Sciatic nerve (tissue), 2 donors: Measurements from ENCODE around the gene UBR2. TPM values are rescaled to one million over a fixed set of nuclear protein-coding genes. Genes with fewer than 3 reads are reported as not detected.
"Not testable (repeated sequence)": the region's sequence is repeated elsewhere in the genome, so short reads cannot be mapped to it uniquely, and the experiment has no call there.

Source experiments
- ATAC-seq: fragments of 200-7000 bp; cut with Tn5 transposase; one replicate; pipeline ENCODE4 v1.9.1; 2020; ENCODE audit warnings: mild to moderate bottlenecking, moderate library complexity
- DNase-seq: peaks from one replicate; pipeline ENCODE4 v3.0.0-alpha.2; 2020; ENCODE audit warnings: low spot score
- intact Hi-C: fragments of 100-400 bp; cut with DNase I; formaldehyde crosslinking; loops from one replicate; pipeline ENCODE4 v1.14.2; 2022
- total RNA-seq: library from RNA; stranded (reverse); fragmentation: NEBNext Ultra II Directional; extraction: Animal tissue kit (Norgen Biotek cat#: 25700); gene quantifications from one replicate; pipeline ENCODE4 v1.2.1, GENCODE V29; 2021
- donor health status: DM: no; HTN: no; CAD: no.
- donor health status: DM: no; HTN: no; CAD: no.

The UBR2 gene
- total RNA-seq, 1 donor from 2014 or later: 40.9 TPM

- intact Hi-C loops, ATAC-seq, DNase-seq: not testable (repeated sequence)
These were observed 40.9 kb downstream of the UBR2 start for GRCh38 chr6:42604699-42605098.

GRCh38 chr6:42610416-42610815 lies 46.6 kb downstream of the UBR2 start:
- no peak for DNase-seq
- no peak for ATAC-seq
- intact Hi-C loops: no loop called here

GRCh38 chr6:42615518-42615917 lies 51.7 kb downstream of the UBR2 start:
- DNase-seq: no peak
- ATAC-seq: no peak
- intact Hi-C loops: no loop called here

DNA sequence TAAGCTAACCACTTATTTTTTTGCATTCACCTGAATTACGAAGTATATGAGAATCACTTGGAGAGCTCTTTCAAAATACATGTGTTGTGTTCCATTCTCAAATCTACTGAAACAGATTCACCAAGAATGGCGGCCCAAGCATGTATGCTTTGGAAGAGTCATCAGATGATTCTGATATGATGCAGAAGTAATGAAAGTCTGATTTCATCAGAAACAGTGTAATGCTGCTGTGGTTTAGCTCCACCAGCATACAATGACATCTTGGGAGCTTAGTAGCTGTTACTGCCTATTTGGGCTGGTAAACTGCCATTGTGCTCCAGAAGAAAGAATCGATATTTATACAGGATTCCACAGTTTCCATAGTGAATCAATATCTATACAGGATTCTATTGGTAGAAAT lies 52.9 kb downstream of the UBR2 start:
- intact Hi-C loops: no loop called here
- ATAC-seq (no peak), DNase-seq (no peak)

GRCh38 chr6:42618105-42618504 lies 54.3 kb downstream of the UBR2 start:
- ATAC-seq: no peak
- DNase-seq: no peak
- intact Hi-C loops: no loop called here

DNA sequence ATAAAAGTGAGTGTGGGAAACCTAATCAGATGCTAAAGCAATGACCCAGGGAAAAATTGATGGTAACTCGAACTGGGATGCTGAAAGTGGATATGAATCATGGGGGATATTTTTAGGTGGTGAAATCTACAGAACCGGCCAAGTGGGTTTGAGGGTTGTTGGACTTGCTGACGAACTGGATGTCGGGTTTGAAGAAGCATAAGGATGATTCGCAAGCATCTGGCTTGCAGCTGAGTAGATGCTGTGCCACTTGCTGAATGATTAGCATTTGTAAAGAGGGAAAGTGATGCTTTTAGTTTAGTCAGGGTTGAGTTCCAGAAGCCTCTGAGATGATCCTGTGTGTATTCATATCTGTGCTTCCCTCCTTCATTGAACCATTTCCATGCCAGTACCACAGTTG lies 54.9 kb downstream of the UBR2 start:
- no peak for ATAC-seq
- DNase-seq: no peak
- intact Hi-C loops: no loop called here

DNA sequence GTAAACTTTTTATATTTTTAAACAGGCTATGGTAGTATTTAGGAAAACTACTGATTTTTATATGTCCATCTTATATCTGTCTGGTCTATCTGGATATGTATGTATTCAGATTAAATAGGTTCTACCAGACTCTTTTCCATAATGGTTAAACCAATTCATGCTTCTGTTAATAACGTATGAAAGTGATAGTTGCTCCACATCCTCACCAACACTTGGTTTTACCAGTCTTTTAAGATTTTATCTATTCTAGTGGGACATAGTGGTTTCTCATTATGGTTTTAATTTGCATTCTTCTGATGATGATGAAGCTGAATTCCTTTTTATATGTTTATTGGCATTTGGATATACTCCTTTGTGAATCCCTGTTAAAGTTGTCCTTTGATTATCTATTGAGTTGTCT lies 56.1 kb downstream of the UBR2 start:
- no peak for ATAC-seq
- intact Hi-C loops: no loop called here

GRCh38 chr6:42624601-42625000 lies 60.8 kb downstream of the UBR2 start:
- ATAC-seq (no peak), DNase-seq (no peak)
- intact Hi-C loops: no loop called here

More for the DNA sequence above, 56.1 kb downstream of the UBR2 start:
- no peak for DNase-seq

DNA sequence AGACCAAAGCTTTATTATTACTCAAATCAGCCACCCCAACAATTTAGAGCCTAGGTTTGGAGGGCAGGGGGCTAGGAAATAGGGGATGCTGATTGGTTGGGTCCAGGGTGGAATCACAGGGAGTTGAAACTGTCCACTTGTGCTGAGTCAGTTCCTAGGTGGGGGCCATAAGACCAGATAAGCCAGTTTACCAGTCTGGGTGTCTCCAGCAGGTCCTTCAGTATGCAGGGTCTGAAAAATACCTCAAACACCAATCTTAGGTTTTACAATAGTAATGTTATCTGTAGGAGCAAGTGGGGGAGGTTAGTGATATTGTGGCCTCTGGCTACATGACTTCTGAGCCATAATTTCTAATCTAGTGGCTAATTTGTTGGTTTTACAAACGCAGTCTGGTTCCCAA lies 63.2 kb downstream of the UBR2 start:
- DNase-seq (no peak), ATAC-seq (no peak)
- intact Hi-C loops: no loop called here

DNA sequence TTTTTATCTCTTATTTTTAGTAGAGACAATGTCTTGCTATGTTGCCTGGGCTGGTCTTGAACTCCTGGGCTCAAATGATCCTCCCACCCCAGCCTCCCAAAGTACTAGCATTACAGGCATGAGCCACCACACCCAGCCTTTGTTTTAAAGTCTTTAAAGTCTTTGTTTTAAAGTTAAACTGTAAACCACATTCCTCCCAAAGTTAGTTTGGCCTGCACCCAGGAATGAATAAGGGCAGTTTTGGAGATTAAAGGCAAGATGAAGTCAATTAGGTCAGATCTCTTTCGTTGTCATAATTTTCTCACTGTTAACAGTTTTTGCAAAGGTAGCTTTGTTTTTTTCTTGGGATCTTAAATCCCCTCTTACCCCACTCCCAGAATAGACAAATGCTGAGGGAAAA lies 63.8 kb downstream of the UBR2 start:
- ATAC-seq: no peak
- intact Hi-C loops: no loop called here
- DNase-seq: no peak

DNA sequence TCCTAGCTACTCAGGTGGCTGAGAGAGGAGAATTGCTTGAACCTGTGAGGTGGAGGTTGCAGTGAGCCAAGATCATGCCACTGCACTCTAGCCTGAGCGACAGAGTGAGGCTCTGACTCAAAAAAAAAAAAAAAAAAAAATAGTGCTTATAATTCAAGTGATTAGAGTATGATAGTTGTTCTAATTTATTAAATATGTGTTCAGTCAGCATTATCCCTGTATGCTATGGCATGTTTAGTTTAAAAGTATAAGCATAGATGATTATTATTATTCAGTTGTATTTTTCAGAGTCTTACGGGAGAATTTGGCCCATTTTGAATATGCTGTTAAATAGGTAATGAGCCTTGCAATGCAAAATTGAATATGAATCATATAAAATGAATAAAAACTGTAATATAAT lies 64.8 kb downstream of the UBR2 start:
- ATAC-seq (no peak), DNase-seq (no peak)
- intact Hi-C loops: no loop called here

- intact Hi-C loops: no loop called here
- ATAC-seq (no peak), DNase-seq (no peak)
These were observed 66.0 kb downstream of the UBR2 start for GRCh38 chr6:42629845-42630244.

- DNase-seq (no peak), ATAC-seq (no peak)
- intact Hi-C loops: no loop called here
These were observed 73.9 kb downstream of the UBR2 start for GRCh38 chr6:42637681-42638080.

DNA sequence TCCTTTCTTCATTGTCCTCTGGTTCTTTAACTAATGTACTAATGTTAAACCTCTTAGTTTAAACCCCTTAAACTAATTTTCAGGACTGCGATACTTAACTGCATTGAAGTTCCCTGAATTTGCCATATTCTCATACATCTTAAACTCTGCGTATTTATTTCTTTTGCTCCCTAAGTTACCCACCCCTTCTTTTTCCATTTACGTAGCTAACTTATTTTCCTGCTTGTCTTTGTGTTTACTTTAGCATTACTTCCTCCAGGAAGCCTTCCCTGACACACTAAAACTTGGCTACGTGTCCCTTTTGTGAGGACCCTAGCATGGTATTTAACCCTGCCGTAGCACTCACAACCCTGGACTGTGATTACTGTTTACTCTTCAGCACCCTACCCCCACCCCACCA lies 79.0 kb downstream of the UBR2 start:
- intact Hi-C loops: no loop called here
- no peak for ATAC-seq
- DNase-seq: no peak

DNA sequence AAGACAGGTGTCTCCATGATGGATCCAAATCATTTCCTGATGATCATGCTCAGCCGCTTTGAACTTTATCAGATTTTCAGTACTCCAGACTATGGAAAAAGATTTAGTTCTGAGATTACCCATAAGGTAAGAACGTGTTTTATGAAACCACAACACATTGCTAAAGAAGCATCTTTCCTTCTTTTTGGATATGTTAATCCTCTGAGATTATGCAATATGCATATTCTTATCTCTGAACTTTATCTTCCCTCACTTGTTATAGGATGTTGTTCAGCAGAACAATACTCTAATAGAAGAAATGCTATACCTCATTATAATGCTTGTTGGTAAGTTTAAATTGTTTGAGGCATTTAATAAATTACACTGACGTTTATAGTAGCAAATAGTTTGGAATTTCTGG lies 80.4 kb downstream of the UBR2 start:
- ATAC-seq (no peak), DNase-seq (no peak)
- intact Hi-C loops: no loop called here

DNA sequence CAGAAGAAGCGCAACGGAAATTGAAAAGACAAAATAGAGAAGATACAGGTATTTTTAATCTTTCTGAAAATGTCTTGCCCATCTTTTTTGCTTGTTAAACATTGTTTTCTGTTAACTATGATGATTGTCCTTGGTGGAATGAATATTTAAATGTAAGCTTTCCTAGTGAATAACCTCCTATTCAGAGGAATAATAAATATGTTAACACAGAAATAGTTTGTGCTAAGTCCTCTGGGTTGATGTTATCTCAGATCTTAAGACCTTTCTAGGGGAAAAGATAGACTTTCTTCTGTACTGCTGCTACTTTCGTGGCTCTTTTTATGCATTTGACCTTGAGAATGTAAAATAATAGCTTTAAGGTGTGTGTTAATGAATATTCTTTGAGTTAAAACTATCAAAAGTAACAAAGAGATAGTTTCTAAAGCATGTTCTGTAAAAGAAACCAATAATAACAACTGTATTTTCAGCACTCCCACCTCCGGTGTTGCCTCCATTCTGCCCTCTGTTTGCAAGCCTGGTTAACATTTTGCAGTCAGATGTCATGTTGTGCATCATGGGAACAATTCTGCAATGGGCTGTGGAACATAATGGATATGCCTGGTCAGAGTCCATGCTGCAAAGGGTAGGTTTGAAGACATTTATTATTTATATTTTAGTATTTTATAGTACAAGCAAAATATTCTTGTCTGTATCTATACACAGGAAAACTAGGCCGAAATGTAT lies 88.4 kb downstream of the UBR2 start:
- no peak for ATAC-seq
- intact Hi-C loops: no loop called here
- no peak for DNase-seq

GRCh38 chr6:42653851-42654250 lies 90.0 kb downstream of the UBR2 start:
- intact Hi-C loops: no loop called here
- ATAC-seq (no peak), DNase-seq (no peak)

DNA sequence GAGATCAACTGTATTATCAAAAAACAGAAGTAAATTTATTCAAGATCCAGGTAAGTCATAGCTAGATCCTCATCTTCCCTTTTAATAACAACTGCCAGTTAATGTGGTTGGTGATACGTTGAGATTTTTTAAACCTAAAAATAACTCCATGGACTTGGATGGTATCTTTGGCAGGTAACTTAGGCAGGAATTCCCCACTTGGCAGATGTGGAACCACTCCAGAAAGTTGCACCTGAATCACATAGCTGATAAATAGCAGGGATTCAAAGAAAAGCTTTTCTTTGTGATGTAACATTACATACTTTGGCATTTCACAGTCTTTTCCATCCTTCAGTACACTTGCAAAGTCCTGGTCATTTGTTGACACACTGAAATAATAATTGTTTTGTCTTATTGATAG lies 96.0 kb downstream of the UBR2 start:
- ATAC-seq (no peak), DNase-seq (no peak)
- intact Hi-C loops: loop anchor here (10.0 kb wide), 1 partner anchor 215 kb away; the partner anchor contains the start of gene RPL7L1

- peak; percentile 89 for DNase-seq
- intact Hi-C loops: loop anchor here (10.0 kb wide), 1 partner anchor 213 kb away; the partner anchor contains the start of gene RPL7L1
- peak; percentile 86 for ATAC-seq
These were observed 97.8 kb downstream of the UBR2 start for GRCh38 chr6:42661540-42662153.

GRCh38 chr6:42664718-42665117 lies 100.9 kb downstream of the UBR2 start:
- ATAC-seq: no peak
- intact Hi-C loops: loop anchor here (10.0 kb wide), 1 partner anchor 210 kb away; the partner anchor contains the start of gene RPL7L1
- DNase-seq: no peak

- ATAC-seq, DNase-seq: not testable (repeated sequence)
- intact Hi-C loops: loop anchor here (5.0 kb wide), 1 partner anchor 1593 kb away; the partner anchor contains the start of gene NFKBIE
These were observed 110.5 kb downstream of the UBR2 start for GRCh38 chr6:42674368-42674767.
